Activated naive CD8-positive, alpha-beta T cell treated with anti-CD3 and anti-CD28 coated beads, Interleukin-2, amount 50 U/mL, for 24 hours (primary cell): Measurements from ENCODE around the gene DLG3.
A peak's percentile ranks its signal among the peaks of the same experiment; 100 is the strongest.
"Not testable (repeated sequence)": the region's sequence is repeated elsewhere in the genome, so short reads cannot be mapped to it uniquely, and the experiment has no call there.

ENCODE experiments used
- ATAC-seq: fragments of 150-1000 bp; cut with Tn5 transposase; one replicate; pipeline ENCODE4 v1.10.0; 2021
- DNase-seq: peaks from one replicate; pipeline ENCODE4 v3.0.0; 2021
- H3K27ac Mint-ChIP-seq: one replicate; pipeline ENCODE4 v1.8.0; 2021; ENCODE audit warnings: mild to moderate bottlenecking, mixed read lengths
- H3K27me3 Mint-ChIP-seq: one replicate; pipeline ENCODE4 v1.8.0; 2021; ENCODE audit warnings: mixed read lengths
- H3K36me3 Mint-ChIP-seq: one replicate; pipeline ENCODE4 v1.8.0; 2021; ENCODE audit warnings: low read depth, mixed read lengths
- H3K4me1 Mint-ChIP-seq: one replicate; pipeline ENCODE4 v1.8.0; 2021; ENCODE audit warnings: mixed read lengths
- H3K4me3 Mint-ChIP-seq: one replicate; pipeline ENCODE4 v1.8.0; 2021; ENCODE audit warnings: mild to moderate bottlenecking, moderate library complexity, mixed read lengths
- H3K9me3 Mint-ChIP-seq: one replicate; pipeline ENCODE4 v1.8.0; 2021; ENCODE audit warnings: mixed read lengths

The DLG3 gene

DNA sequence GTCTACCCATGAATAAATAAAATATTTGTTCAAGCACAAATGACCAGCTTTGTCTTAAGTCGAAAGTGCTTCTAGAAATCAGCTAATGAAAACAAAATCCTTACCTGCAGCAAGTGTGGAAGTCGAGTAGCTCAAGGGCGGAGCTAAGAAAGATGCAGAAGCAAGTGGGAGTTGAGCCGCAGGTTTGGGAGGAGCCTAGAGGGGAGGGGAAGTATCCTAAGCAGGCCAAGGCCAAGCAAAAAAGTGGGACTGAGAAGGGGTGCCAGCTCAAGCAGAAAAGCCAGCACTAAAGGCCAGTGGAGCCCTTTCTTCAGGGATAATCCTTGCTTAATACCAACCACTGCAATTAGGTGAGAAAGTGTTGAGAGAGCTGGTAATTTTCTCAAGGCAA, 60.8 kb downstream of the DLG3 start:
- H3K4me3 Mint-ChIP-seq: no peak overlapping the region
- ATAC-seq: no peak
- H3K27ac Mint-ChIP-seq: no peak overlapping the region
- no peak for DNase-seq
- H3K27me3 Mint-ChIP-seq: peaks cover 7% of the 10 kb centered on the region
- no peaks in the 10 kb centered on the region for H3K36me3 Mint-ChIP-seq
- H3K4me1 Mint-ChIP-seq: peaks cover 31% of the 10 kb centered on the region
- no peaks in the 10 kb centered on the region for H3K9me3 Mint-ChIP-seq

DNA sequence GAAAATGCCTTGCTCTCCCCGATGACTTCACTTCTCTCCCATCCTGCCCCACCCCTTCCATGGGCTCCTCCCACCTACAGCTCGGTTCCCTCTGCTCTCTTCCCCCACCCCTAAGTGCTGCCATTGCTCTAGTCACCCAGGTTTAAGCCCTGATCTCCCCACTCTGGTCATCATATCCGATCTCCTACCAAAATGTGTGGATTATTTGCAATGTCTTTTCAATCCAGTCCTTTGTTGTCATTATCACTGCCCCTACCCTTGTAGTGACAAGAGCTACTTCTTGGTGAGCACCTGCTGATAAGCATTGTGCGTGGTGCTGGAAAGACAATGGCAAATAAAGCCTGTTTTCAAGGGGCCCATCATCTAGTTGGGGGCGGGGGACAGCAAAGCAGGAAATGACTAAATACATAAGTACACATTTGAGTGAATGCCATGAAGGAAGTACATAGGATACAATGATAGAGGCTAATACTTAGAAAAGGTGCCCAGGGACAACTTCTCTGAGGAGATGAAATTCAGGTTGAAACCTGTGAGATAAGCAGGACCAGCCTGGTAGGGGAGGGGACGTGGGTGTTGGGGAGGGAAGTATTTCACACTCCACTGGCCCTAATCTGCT, 63.8 kb downstream of the DLG3 start:
- H3K27ac Mint-ChIP-seq: peak overlapping the region; percentile 24
- H3K27me3 Mint-ChIP-seq: peaks cover 10% of the 10 kb centered on the region
- no peak overlapping the region for H3K4me3 Mint-ChIP-seq
- H3K36me3 Mint-ChIP-seq: no peaks in the 10 kb centered on the region
- ATAC-seq: peak; percentile 50
- H3K4me1 Mint-ChIP-seq: peaks cover 31% of the 10 kb centered on the region
- H3K9me3 Mint-ChIP-seq: no peaks in the 10 kb centered on the region
- peak; percentile 5 for DNase-seq

DNA sequence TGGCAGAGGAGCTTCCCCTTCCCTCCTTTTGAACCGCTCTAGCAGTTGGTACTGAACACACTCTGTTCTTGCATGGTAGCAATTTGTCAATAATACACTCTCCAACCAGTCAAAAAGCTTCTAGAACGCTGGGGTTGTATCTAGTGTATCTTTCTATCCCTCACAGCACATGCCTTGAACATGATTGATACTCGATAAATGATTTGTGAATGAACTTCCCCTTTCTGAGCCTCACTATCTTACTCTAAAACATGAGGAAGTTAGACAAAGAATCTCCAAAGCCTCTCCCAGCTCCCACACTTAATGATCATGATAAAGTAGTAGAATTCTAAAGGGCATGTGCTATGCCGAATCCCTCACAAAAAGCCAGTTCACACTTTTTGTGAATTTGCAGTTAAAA, 64.4 kb downstream of the DLG3 start:
- DNase-seq: no peak
- Mint-ChIP-seq H3K27ac (no peak overlapping the region), H3K36me3 (no peaks in the 10 kb centered on the region), H3K9me3 (no peaks in the 10 kb centered on the region), H3K4me1 (peaks cover 31% of the 10 kb centered on the region), H3K4me3 (no peak overlapping the region), H3K27me3 (peaks cover 10% of the 10 kb centered on the region)
- no peak for ATAC-seq

DNA sequence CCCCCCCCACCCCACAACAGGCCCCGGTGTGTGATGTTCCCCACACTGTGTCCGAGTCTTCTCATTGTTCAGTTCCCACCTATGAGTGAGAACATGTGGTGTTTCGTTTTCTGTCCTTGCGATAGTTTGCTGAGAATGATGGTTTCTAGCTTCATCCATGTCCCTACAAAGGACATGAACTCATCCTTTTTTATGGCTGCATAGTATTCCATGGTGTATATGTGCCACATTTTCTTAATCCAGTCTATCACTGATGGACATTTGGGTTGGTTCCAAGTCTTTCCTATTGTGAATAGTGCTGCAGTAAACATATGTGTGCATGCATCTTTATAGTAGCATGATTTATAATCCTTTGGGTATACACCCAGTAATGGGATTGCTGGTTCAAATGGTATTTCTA, 70.6 kb downstream of the DLG3 start:
- ATAC-seq, H3K4me1 Mint-ChIP-seq, H3K4me3 Mint-ChIP-seq: not testable (repeated sequence)

DNA sequence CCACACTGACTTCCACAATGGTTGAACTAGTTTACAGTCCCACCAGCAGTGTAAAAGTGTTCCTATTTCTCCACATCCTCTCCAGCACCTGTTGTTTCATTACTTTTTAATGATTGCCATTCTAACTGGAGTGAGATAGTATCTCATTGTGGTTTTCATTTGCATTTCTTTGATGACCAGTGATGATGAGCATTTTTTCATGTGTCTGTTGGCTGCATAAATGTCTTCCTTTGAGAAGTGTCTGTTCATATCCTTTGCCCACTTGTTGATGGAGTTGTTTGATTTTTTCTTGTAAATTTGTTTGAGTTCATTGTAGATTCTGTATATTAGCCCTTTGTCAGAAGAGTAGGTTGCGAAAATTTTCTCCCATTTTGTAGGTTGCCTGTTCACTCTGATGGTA, 71.1 kb downstream of the DLG3 start:
- H3K4me3 Mint-ChIP-seq, ATAC-seq: not testable (repeated sequence)

More for the DNA sequence above, 70.6 kb downstream of the DLG3 start:
- DNase-seq, H3K9me3 Mint-ChIP-seq, H3K27ac Mint-ChIP-seq, H3K36me3 Mint-ChIP-seq: not testable (repeated sequence)
- peaks cover 10% of the 10 kb centered on the region for H3K27me3 Mint-ChIP-seq

DNA sequence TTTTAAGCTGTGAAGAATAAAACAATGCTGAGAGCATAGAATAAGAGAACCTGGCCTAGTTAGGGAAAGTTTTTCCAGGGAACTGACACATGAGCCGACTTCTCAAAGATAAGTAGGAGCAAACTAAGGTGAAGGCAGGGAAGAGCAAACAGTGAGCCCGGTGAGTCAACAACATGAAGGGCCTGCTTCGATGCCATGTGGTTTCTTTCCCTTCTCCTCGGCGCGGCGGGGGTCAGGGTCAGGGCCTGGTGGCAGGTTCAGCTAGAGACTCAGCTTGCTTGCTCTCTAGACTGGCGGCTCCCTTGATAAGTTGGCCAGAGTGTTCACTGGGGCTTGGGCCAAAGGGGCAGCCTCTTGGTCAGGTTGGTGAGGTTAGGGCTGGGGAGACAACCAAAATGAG, 81.1 kb downstream of the DLG3 start:
- Mint-ChIP-seq H3K4me1 (peaks cover 3% of the 10 kb centered on the region), H3K9me3 (no peaks in the 10 kb centered on the region), H3K27me3 (no peaks in the 10 kb centered on the region), H3K4me3 (no peak overlapping the region), H3K27ac (no peak overlapping the region), H3K36me3 (no peaks in the 10 kb centered on the region)
- ATAC-seq (no peak), DNase-seq (no peak)

More for the DNA sequence above, 71.1 kb downstream of the DLG3 start:
- H3K9me3 Mint-ChIP-seq, H3K36me3 Mint-ChIP-seq, DNase-seq, H3K4me1 Mint-ChIP-seq, H3K27ac Mint-ChIP-seq: not testable (repeated sequence)
- peaks cover 10% of the 10 kb centered on the region for H3K27me3 Mint-ChIP-seq

DNA sequence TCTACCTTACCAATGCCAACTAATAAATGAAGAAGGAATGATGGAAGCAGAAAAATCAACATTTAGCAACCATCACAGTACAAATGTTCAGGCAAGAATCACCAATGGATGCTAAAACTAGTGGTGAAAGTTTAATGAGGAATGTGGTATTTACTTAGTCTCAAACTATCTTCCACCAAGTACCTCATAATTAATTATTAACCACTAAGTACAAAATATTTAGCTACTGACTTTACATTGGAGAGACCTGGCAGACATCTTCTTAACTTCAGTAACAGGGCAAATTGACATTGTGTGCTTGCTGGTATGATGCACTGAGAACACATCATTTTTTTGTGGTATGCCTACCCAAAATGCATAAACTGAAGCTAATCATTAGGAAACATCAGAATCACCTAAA, 82.4 kb downstream of the DLG3 start:
- Mint-ChIP-seq H3K27me3 (no peaks in the 10 kb centered on the region), H3K9me3 (no peaks in the 10 kb centered on the region), H3K4me1 (peaks cover 3% of the 10 kb centered on the region), H3K36me3 (no peaks in the 10 kb centered on the region), H3K27ac (no peak overlapping the region), H3K4me3 (no peak overlapping the region)
- ATAC-seq (no peak), DNase-seq (no peak)

DNA sequence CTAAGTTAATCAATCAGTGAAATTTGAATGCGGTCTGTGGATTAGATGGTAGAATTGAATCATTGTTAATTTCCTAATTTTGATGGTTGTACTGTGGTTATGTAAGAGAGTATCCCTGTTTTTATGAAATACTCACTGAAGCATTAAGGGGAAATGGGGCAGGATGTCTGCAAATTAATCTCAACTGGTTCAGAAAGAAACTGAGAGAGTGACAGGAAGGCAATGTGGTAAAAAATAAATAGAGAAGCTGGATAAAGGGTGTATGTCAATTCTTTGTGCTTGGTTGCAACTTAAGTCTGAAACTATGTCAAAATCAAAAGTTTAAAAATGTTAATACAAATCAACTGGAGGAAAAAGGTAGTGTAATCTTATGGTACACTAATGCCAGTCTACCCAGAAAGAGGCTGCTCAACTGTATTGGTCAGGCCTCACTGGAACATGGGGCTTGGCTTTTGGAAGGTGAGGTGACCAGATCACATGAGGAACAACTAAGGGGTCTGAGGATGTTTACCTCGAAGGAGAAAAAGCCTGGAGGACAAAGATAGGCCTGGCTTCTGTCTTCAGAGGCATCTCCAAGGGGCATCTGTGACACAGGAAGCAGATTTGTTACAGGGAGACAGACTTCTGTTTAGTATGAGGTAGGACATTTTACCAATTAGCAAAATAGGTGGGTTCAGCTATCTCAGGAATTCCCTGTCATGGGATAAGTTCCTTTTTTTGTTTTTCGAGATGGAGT, 83.1 kb downstream of the DLG3 start:
- no peaks in the 10 kb centered on the region for H3K9me3 Mint-ChIP-seq
- no peak for DNase-seq
- H3K27ac Mint-ChIP-seq: no peak overlapping the region
- no peak overlapping the region for H3K4me3 Mint-ChIP-seq
- ATAC-seq: no peak
- no peaks in the 10 kb centered on the region for H3K36me3 Mint-ChIP-seq
- H3K27me3 Mint-ChIP-seq: no peaks in the 10 kb centered on the region
- peaks cover 3% of the 10 kb centered on the region for H3K4me1 Mint-ChIP-seq

DNA sequence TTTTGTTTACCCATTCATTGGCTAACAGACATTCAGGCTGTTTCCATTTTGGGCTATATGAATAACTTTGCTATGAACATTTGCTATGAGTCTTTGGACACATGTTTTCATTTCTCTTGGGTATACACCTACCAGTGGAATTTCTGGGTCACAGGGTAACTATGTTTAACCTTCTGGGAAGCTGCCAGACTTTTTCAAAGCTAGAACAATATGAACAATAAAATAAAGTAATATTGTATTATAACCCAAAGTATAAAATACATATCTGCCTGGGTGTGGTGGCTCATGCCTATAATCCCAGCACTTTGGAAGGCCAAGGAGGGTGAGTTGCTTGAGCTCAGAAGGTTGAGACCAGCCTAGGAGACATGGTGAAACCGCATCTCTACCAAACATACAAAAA, 90.6 kb downstream of the DLG3 start:
- no peaks in the 10 kb centered on the region for H3K9me3 Mint-ChIP-seq
- H3K4me1 Mint-ChIP-seq: no peaks in the 10 kb centered on the region
- H3K4me3 Mint-ChIP-seq: no peak overlapping the region
- peaks cover 10% of the 10 kb centered on the region for H3K27me3 Mint-ChIP-seq
- no peak overlapping the region for H3K27ac Mint-ChIP-seq
- no peaks in the 10 kb centered on the region for H3K36me3 Mint-ChIP-seq
- ATAC-seq (no peak), DNase-seq (no peak)

DNA sequence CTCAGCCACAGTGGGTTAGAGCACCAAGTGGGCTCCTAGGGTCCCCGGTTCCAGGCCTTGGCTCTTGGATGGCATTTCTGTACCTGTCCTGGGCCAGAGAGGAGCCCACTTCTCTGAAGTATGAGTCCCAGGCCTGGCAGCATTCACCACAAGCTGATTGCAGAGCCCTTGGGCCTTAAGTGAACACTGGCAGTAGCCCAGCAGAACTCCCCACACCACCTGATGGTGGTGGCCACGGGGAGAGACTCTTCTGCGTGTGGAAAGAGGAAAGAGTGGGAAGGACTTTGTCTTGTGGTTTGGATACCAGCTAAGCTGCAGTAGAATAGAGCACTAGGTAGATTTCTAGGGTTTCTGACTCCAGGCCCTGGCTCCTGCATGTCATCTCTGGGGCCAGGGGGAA, 104.8 kb downstream of the DLG3 start:
- ATAC-seq (no peak), DNase-seq (no peak)
- Mint-ChIP-seq H3K4me1 (peaks cover 9% of the 10 kb centered on the region), H3K4me3 (no peak overlapping the region), H3K27ac (no peak overlapping the region), H3K36me3 (no peaks in the 10 kb centered on the region), H3K9me3 (no peaks in the 10 kb centered on the region), H3K27me3 (no peaks in the 10 kb centered on the region)

DNA sequence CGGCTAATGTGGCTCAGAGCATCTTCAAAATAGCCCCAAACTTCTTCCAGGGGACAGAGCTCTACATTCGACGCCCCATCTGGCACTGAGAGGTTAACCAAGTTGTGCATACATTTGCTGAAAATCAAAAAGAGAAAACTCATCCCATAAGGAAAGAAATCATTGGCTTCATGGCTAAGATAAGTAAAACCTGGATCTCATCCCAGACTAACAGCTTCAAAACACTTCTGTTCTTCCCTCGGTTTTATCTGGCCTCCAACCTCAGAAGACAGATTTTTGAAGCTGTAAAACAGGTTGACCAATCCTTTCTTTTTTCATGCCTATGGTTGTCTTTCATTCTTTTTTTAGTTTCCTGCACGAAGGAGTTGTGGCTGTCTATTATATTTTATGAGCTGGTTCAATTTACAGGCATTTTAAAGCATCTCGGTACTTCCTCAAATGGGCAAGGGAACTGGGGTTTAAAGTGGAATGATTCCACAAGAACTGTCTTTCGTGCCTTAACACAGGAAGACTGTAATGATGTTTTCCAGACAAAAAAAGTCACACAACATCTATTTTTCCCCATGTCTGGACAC, 107.6 kb downstream of the DLG3 start:
- DNase-seq: no peak
- no peak overlapping the region for H3K4me3 Mint-ChIP-seq
- no peaks in the 10 kb centered on the region for H3K27me3 Mint-ChIP-seq
- no peaks in the 10 kb centered on the region for H3K36me3 Mint-ChIP-seq
- H3K9me3 Mint-ChIP-seq: no peaks in the 10 kb centered on the region
- no peak overlapping the region for H3K27ac Mint-ChIP-seq
- ATAC-seq: no peak
- peaks cover 10% of the 10 kb centered on the region for H3K4me1 Mint-ChIP-seq

DNA sequence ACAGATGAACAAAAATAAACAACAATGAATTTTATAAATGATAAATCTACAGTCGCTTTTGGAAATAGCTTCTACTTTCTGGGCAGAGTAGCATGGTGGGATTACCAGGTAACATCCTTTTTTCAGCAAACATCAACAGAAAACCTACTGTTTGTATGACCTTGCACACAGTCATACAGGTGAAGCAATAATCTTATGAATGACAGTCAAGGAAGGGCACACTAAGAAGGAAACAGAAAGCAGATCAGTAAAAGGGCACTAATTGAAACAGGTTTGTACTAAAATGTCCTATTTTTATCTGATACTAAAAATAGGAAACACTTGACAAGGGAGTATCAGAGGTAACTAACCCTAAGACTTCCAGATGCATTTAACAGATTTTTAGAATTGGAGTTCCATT, 108.9 kb downstream of the DLG3 start:
- DNase-seq (no peak), ATAC-seq (peak; percentile 43)
- Mint-ChIP-seq H3K36me3 (no peaks in the 10 kb centered on the region), H3K4me3 (no peak overlapping the region), H3K4me1 (peaks cover 10% of the 10 kb centered on the region), H3K27ac (no peak overlapping the region), H3K9me3 (peaks cover 5% of the 10 kb centered on the region), H3K27me3 (no peaks in the 10 kb centered on the region)

DNA sequence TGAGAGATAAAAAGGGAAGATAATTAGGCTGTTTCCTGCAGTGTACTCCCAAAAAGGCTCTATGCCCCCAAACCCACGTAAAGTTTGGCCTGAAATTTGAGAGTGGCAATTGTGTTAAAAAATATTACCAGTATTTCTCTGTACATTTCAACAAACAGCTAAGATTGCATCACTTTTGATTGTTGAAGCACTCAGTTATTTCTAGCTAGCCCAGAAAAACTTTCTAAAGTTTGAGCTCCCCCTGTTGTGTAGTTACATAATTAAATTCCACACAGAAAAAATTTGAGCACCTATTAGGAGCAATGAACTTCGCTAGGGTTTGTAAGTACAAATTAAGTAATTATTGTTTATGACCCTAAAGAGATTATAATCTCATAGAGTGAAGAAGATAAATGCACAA, 109.4 kb downstream of the DLG3 start:
- no peak overlapping the region for H3K4me3 Mint-ChIP-seq
- H3K9me3 Mint-ChIP-seq: peaks cover 7% of the 10 kb centered on the region
- no peak overlapping the region for H3K27ac Mint-ChIP-seq
- H3K4me1 Mint-ChIP-seq: peaks cover 10% of the 10 kb centered on the region
- DNase-seq (no peak), ATAC-seq (no peak)
- H3K27me3 Mint-ChIP-seq: no peaks in the 10 kb centered on the region
- H3K36me3 Mint-ChIP-seq: no peaks in the 10 kb centered on the region

DNA sequence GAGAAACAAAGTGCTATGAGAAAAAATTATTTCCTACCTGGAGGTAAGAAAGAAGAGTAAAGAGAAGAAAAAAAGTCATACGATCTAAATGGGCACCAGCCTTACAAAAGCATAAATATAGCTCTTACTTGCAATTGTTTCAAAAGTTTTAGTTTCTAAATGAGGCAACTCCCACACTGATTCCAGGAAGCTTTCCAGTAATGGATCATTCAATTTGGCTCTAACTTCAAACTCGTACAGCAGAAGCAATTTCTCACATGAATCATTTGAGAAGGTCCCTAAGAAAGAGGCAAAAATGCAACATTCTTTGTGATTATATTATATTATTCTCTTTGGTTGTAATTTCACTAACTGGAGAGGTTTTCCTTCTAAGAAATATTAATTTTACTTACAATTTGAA, 109.9 kb downstream of the DLG3 start:
- no peaks in the 10 kb centered on the region for H3K36me3 Mint-ChIP-seq
- peaks cover 7% of the 10 kb centered on the region for H3K9me3 Mint-ChIP-seq
- H3K4me1 Mint-ChIP-seq: peaks cover 10% of the 10 kb centered on the region
- H3K27ac Mint-ChIP-seq: no peak overlapping the region
- ATAC-seq (no peak), DNase-seq (no peak)
- H3K27me3 Mint-ChIP-seq: no peaks in the 10 kb centered on the region
- H3K4me3 Mint-ChIP-seq: no peak overlapping the region

DNA sequence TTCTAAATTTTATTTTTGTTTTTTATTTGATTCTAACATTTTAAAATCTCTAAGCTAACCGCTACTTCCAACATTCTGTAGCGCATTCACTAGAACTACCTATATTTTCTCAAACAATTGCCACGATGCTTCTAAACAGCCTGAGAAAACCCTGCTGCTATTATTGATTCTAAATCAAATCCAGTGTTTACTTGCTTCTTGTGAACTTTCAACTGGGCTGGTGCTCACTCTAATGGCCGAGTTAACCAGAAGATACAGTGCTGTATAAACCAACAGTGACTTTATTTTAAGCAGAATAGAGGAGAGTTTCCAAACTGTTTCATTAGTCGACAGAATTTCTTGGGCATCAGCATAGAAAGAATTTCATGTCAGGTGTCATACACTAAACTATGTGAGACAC, 110.3 kb downstream of the DLG3 start:
- DNase-seq (no peak), ATAC-seq (no peak)
- Mint-ChIP-seq H3K9me3 (peaks cover 7% of the 10 kb centered on the region), H3K27ac (no peak overlapping the region), H3K27me3 (no peaks in the 10 kb centered on the region), H3K4me1 (peaks cover 10% of the 10 kb centered on the region), H3K4me3 (no peak overlapping the region), H3K36me3 (no peaks in the 10 kb centered on the region)
